Activated T-cell treated with anti-CD3 and anti-CD28 coated beads, Interleukin-2, amount 50 U/mL, for 4 hours (primary cell): ENCODE data around the gene MYO1B. TPM values are rescaled to one million over a fixed set of nuclear protein-coding genes. Genes with fewer than 3 reads are reported as not detected.

ENCODE experiments used
- ATAC-seq, 2 donors: fragments of 200-7000 bp; cut with Tn5 transposase; one replicate each; pipeline ENCODE4 v1.10.0; 2021
- DNase-seq: peaks from one replicate; pipeline ENCODE4 v3.0.0-alpha.2; 2020
- H3K27me3 Mint-ChIP-seq: one replicate; pipeline ENCODE4 v1.8.0; 2021; ENCODE audit warnings: low read depth, mixed read lengths
- H3K36me3 Mint-ChIP-seq: one replicate; pipeline ENCODE4 v1.8.0; 2022; ENCODE audit warnings: mixed read lengths; ENCODE audit not compliant: insufficient read depth
- H3K4me1 Mint-ChIP-seq: one replicate; pipeline ENCODE4 v1.8.0; 2021; ENCODE audit warnings: low read depth, mixed read lengths
- H3K4me3 Mint-ChIP-seq: one replicate; pipeline ENCODE4 v1.8.0; 2021; ENCODE audit warnings: mild to moderate bottlenecking, moderate library complexity, mixed read lengths
- H3K9me3 Mint-ChIP-seq: one replicate; pipeline ENCODE4 v1.8.0; 2021; ENCODE audit warnings: mixed read lengths
- total RNA-seq, 3 donors: library from RNA; stranded (reverse); gene quantifications; one replicate each; pipeline ENCODE4 v1.2.1, GENCODE V29; 2021

The MYO1B gene
- total RNA-seq, 3 donors from 2014 or later, result 11.0 to 16.6 (median 11.4) TPM

DNA sequence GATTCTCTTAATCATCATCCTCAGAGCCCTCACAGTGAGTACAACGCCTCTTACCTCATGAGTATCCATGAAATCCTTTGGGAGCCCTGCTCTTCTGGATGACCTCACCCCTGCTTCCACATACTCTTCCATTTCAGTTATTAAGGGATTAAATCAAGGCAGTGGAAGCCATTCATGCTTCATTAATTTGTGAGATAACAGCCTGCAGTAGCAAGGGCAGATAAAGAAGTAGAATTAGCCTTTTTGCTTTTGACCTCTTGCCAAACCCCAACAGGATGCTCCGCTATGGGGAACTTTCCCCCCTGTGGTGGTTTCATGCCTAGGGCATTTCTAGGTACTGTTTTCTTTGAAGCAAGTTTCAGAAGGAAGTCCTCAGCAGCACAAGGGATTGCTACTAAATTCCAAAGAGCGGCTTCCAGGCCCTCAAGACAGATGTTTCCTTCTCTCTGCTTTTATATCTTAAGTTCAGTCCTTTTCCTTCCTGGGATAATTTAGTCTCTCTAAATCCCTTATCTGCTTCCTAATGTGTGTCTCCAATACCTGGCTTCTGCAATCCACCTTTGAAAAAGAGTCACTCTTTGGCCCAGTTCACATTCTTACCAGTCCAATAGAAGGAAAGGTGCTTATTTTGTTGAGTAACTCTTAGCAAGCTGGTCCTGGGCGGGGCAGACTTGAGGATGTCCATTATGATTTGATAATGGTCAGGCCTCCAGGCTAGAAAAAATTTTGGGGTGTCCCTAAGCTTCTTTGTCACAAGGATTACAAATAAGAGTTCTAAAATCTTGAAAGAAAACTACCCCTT is 76.9 kb downstream of the MYO1B start:
- Mint-ChIP-seq H3K36me3 (no peaks in the 10 kb centered on the region), H3K4me1 (peaks cover 19% of the 10 kb centered on the region), H3K9me3 (peaks cover 5% of the 10 kb centered on the region), H3K4me3 (no peak overlapping the region), H3K27me3 (peaks cover 3% of the 10 kb centered on the region)
- ATAC-seq (no peak), DNase-seq (no peak)

GRCh38 chr2:191322828-191323506 is 77.8 kb downstream of the MYO1B start:
- H3K4me3 Mint-ChIP-seq, result no peak overlapping the region
- DNase-seq, result no peak
- H3K36me3 Mint-ChIP-seq, result no peaks in the 10 kb centered on the region
- peaks cover 3% of the 10 kb centered on the region for H3K27me3 Mint-ChIP-seq
- H3K4me1 Mint-ChIP-seq, result peaks cover 19% of the 10 kb centered on the region
- ATAC-seq, result no peak
- peaks cover 5% of the 10 kb centered on the region for H3K9me3 Mint-ChIP-seq

GRCh38 chr2:191325651-191326365 is 80.6 kb downstream of the MYO1B start:
- ATAC-seq (no peak), DNase-seq (no peak)
- peaks cover 19% of the 10 kb centered on the region for H3K4me1 Mint-ChIP-seq
- H3K4me3 Mint-ChIP-seq, result no peak overlapping the region
- no peaks in the 10 kb centered on the region for H3K36me3 Mint-ChIP-seq
- peaks cover 8% of the 10 kb centered on the region for H3K27me3 Mint-ChIP-seq
- peaks cover 5% of the 10 kb centered on the region for H3K9me3 Mint-ChIP-seq

DNA sequence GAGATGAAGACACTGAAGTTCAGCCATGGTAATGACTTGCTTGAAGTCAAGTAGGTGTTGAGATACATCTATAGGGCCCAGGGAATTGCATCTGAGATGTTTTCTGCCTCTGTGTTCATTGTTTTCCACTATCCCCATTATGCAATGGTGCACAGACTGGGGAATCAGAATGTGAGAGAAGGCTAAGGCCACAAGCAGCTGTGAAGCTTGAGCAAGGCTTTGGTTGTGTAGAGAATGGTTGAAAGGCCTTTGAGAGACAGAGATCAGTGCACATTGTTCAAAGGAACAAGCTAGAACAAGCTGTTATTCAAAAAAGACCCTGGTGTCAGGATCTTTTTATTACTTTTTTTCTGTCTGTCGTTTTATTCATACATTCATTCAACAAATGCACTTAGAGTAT is 82.3 kb downstream of the MYO1B start:
- no peak overlapping the region for H3K4me3 Mint-ChIP-seq
- peaks cover 5% of the 10 kb centered on the region for H3K9me3 Mint-ChIP-seq
- ATAC-seq, result no peak
- H3K27me3 Mint-ChIP-seq, result peaks cover 5% of the 10 kb centered on the region
- H3K36me3 Mint-ChIP-seq, result no peaks in the 10 kb centered on the region
- peaks cover 5% of the 10 kb centered on the region for H3K4me1 Mint-ChIP-seq
- no peak for DNase-seq

DNA sequence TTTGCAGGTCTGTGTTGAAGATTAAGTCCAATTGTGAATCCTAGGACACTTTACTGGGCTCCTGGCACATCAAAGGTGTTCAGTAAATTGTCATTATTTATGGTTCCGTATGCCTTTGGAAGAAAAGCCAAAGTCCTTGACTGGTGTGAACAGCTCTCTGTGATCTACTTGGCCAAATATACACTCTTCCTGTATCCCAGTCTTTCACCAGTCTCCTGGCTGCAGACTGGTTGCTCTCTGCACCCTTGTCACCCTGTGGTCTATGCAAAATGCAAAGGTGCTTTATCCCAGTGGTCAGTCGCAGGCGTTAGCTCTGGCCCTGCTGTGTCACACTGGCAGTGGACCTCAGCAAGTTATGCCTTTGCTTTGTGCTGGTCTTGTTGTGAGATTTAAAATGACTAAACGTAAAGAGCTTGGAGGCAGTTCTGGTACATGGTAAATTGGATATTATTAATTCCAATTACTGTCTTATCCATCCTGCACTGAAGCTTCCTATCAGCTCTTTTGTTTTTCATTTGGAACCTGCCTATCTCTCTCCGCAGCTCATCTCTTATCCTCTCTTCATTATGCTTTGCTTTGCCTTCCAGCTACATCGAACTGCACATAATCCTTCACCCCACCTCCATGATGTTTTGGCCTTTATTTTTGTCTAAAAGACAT is 83.1 kb downstream of the MYO1B start:
- DNase-seq (no peak), ATAC-seq (no peak)
- Mint-ChIP-seq H3K4me3 (no peak overlapping the region), H3K9me3 (peaks cover 5% of the 10 kb centered on the region), H3K36me3 (no peaks in the 10 kb centered on the region), H3K27me3 (peaks cover 5% of the 10 kb centered on the region), H3K4me1 (no peaks in the 10 kb centered on the region)

DNA sequence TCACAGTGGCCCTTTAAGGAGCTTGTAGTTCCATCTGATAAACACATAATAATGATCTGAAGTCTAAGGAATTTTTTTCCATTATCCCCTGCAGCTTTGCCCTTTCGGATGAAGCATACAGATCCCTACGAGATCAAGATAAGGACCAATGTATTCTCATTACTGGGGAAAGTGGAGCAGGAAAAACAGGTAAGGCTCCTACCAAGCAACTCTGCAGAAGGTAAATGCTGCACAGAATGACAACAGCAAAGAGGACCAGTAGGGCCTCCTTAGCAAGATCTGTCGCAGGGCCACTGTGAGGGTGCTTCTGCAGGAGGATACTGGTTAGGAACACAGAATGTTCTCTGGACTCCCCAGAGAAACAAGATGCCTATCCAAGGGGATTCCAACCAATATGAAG is 84.6 kb downstream of the MYO1B start:
- H3K27me3 Mint-ChIP-seq, result peaks cover 5% of the 10 kb centered on the region
- no peaks in the 10 kb centered on the region for H3K4me1 Mint-ChIP-seq
- ATAC-seq, result no peak
- no peak overlapping the region for H3K4me3 Mint-ChIP-seq
- no peaks in the 10 kb centered on the region for H3K9me3 Mint-ChIP-seq
- DNase-seq, result no peak
- no peaks in the 10 kb centered on the region for H3K36me3 Mint-ChIP-seq

GRCh38 chr2:191333911-191334357 is 88.7 kb downstream of the MYO1B start:
- Mint-ChIP-seq H3K36me3 (no peaks in the 10 kb centered on the region), H3K27me3 (peaks cover under 1% of the 10 kb centered on the region), H3K9me3 (no peaks in the 10 kb centered on the region), H3K4me1 (no peaks in the 10 kb centered on the region), H3K4me3 (no peak overlapping the region)
- DNase-seq (no peak), ATAC-seq (no peak)

- no peak for ATAC-seq
- no peaks in the 10 kb centered on the region for H3K9me3 Mint-ChIP-seq
- H3K4me3 Mint-ChIP-seq, result no peak overlapping the region
- peaks cover 3% of the 10 kb centered on the region for H3K27me3 Mint-ChIP-seq
- H3K36me3 Mint-ChIP-seq, result no peaks in the 10 kb centered on the region
- H3K4me1 Mint-ChIP-seq, result no peaks in the 10 kb centered on the region
- DNase-seq, result no peak
These were observed 90.8 kb downstream of the MYO1B start for GRCh38 chr2:191335875-191336464.

GRCh38 chr2:191341436-191341835 is 96.2 kb downstream of the MYO1B start:
- H3K4me3 Mint-ChIP-seq, result no peak overlapping the region
- no peak for ATAC-seq
- DNase-seq, result no peak

GRCh38 chr2:191343796-191344338 is 98.7 kb downstream of the MYO1B start:
- ATAC-seq, result no peak
- Mint-ChIP-seq H3K9me3 (no peaks in the 10 kb centered on the region), H3K27me3 (peaks cover 9% of the 10 kb centered on the region), H3K4me3 (no peak overlapping the region), H3K36me3 (peaks cover 3% of the 10 kb centered on the region), H3K4me1 (no peaks in the 10 kb centered on the region)
- DNase-seq, result no peak

More at GRCh38 chr2:191341436-191341835, 96.2 kb downstream of the MYO1B start:
- Mint-ChIP-seq H3K4me1 (no peaks in the 10 kb centered on the region), H3K9me3 (no peaks in the 10 kb centered on the region), H3K36me3 (peaks cover 2% of the 10 kb centered on the region), H3K27me3 (peaks cover 3% of the 10 kb centered on the region)

DNA sequence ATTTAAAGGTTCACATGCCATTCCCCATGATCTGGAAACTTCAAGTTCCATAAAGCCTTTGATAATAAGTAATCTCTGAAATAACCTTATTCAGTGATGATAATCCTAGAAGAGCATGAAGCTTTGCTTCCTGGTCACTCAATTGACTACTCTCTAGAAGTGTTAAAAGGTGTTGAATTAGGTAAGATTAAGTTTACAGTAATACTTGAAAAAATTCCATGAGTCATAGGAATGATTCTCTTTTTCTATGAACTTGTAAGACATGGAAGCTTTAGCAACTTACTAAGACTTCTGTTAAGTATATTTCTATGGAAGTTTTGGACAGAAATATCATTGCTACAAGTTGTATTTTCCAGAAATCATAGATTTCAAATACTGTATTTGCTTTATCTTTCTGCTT is 100.6 kb downstream of the MYO1B start:
- peaks cover 5% of the 10 kb centered on the region for H3K27me3 Mint-ChIP-seq
- no peaks in the 10 kb centered on the region for H3K9me3 Mint-ChIP-seq
- peaks cover 3% of the 10 kb centered on the region for H3K36me3 Mint-ChIP-seq

GRCh38 chr2:191347154-191347553 is 102.0 kb downstream of the MYO1B start:
- no peaks in the 10 kb centered on the region for H3K4me1 Mint-ChIP-seq
- DNase-seq (no peak), ATAC-seq (no peak)
- no peak overlapping the region for H3K4me3 Mint-ChIP-seq
- no peaks in the 10 kb centered on the region for H3K9me3 Mint-ChIP-seq
- H3K27me3 Mint-ChIP-seq, result peaks cover 5% of the 10 kb centered on the region
- H3K36me3 Mint-ChIP-seq, result peaks cover 2% of the 10 kb centered on the region

More for the DNA sequence above, 100.6 kb downstream of the MYO1B start:
- Mint-ChIP-seq H3K4me1 (no peaks in the 10 kb centered on the region), H3K4me3 (no peak overlapping the region)
- DNase-seq (no peak), ATAC-seq (no peak)

- H3K9me3 Mint-ChIP-seq, result no peaks in the 10 kb centered on the region
- H3K4me3 Mint-ChIP-seq, result no peak overlapping the region
- ATAC-seq (no peak), DNase-seq (no peak)
- H3K27me3 Mint-ChIP-seq, result peaks cover 5% of the 10 kb centered on the region
- no peaks in the 10 kb centered on the region for H3K4me1 Mint-ChIP-seq
- peaks cover 1% of the 10 kb centered on the region for H3K36me3 Mint-ChIP-seq
These were observed 102.7 kb downstream of the MYO1B start for GRCh38 chr2:191347881-191348280.
